ENCODE data around the gene TAL2.

Gene TAL2

DNA sequence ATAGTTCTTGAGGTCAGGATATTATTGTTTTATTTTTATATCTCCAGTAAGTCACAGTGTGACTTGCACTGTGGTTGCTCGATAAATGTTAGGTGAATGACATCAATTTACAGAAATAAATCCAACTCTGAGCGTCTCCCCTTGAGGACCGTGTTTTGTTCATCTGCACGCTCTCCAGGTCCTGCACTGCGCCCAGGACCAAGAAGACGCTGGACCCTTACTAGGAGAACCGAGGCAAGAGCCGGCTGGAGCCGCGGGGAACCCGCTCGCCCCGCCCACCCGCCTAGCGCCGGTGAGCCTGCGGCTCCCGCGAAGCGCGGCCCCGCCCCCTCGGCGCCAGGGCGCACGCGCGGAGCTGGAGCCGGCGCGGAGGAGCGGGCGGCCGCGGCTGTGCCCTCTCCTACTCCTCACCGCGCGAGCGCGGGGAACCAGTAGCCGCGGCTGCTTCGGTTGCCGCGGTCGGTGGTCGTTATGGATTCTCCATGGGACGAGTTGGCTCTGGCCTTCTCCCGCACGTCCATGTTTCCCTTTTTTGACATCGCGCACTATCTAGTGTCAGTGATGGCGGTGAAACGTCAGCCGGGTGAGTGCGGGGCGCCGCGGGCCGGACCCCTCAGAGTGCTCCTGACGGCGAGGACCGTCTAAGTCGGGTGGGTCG lies 32.1 kb downstream of the TAL2 start, which contains the start of gene TMEM38B:
TMEM38B (plus strand) TSS at position 352 of the 658 bp plus-strand sequence; CDS start at position 472, 120 bp downstream.
- H3K27ac ChIP-seq, result peak within 1 kb of the TSS; percentile 80 to 84
- H3K4me3 ChIP-seq, result peak within 1 kb of the TSS; percentile 86
- peak; percentile 83 for DNase-seq (ENCODE audit: low spot score)
- TF ChIP-seq CTCF (IDR thresholded peaks at IDR 0.05), result no peak

DNA sequence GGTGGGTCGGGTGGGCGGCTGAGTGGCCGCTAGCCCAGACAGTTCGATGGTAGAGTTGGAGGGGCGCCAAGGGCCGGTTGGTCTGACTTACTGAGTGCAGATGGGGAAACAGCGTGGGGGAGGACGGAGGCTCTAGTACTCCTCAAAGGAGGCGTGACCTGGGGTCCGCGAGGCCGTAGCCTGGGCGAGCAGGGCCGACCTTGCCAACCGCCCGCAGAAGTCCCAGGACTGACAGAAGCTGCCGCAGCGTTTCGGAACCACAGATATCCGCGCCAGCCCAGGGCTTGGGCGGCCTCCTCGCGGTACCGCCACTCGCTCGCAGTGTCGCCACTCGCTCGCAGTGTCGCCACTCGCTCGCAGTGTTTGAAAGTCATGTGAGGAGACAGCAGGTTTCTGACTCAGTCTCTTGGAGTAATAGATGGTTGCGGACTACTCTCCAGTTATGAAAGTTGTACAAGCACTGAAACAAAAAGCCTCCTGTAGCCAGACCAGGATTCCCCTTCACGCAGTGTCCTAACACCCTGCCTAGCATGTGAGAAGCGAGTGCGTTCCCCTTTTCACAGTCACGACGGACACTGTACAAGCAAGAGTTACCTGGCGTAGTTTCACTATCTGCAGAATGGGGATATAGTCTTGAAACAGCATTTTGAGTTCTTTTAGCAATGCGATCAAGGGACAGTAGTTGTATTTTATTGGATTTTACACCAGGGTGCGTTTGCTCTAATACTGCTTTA lies 32.8 kb downstream of the TAL2 start:
- peak overlapping the region; percentile 86 for H3K4me3 ChIP-seq
- peak overlapping the region; percentile 80 to 84 for H3K27ac ChIP-seq
- peak; percentile 81 for DNase-seq (ENCODE audit: low spot score)
- TF ChIP-seq CTCF (IDR thresholded peaks at IDR 0.05), result no peak

GRCh38 chr9:105696219-105696793 lies 34.0 kb downstream of the TAL2 start:
- TF ChIP-seq CTCF (IDR thresholded peaks at IDR 0.05), result no peak
- no peak overlapping the region for H3K27ac ChIP-seq
- no peak overlapping the region for H3K4me3 ChIP-seq
- DNase-seq (ENCODE audit: low spot score), result no peak

DNA sequence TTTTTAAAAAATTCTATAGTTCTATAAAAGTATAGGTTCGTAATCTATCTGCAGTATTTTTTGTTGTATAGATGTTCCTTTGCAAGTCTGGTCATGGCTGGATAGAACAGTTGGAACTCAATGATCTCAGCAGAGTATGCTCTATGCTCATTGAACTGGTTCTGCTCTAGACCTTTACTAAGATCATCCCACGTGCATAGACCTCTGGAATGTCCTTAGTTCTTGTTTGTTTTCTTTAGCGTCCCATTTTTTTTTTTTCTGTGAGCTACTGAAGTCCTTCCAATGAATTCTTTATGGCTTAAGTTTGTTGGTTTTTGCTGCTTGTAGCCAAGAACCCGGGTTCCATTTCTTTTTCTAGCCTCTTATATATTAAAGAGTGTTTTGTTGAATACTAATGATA lies 35.6 kb downstream of the TAL2 start:
- DNase-seq (ENCODE audit: low spot score), result no peak
- Histone ChIP-seq H3K27ac (no peak overlapping the region), H3K4me3 (no peak overlapping the region)
- no peak for TF ChIP-seq CTCF (IDR thresholded peaks at IDR 0.05)

- no peak overlapping the region for H3K27ac ChIP-seq
- no peak overlapping the region for H3K4me3 ChIP-seq
- DNase-seq (ENCODE audit: low spot score), result no peak
- TF ChIP-seq CTCF (IDR thresholded peaks at IDR 0.05), result no peak
These were observed 36.2 kb downstream of the TAL2 start for GRCh38 chr9:105698348-105698870.

DNA sequence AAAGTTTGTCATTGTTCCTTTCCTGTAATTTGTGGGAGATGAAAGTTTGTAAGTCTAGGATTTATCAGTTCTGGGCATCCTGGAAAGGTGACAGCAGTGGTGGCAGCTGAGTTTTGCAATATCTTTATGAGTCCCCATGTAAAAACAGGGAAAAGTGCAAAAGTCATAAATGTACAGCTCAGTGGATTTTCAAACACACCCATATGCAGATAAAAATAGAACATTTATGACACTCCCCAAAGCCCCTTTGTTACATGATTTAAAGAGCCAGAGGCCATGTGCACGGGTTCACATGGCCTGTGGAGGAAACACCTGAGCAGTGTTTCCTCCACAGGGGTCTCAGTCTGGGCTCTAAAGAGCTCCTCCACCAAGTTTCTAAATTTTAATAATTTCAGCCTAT lies 38.4 kb downstream of the TAL2 start:
- Histone ChIP-seq H3K27ac (no peak overlapping the region), H3K4me3 (no peak overlapping the region)
- DNase-seq (ENCODE audit: low spot score), result no peak
- no peak for TF ChIP-seq CTCF (IDR thresholded peaks at IDR 0.05)
